AG04449 (cell line): Measurements from ENCODE around the gene OARD1.
"Not testable (repeated sequence)": the region's sequence is repeated elsewhere in the genome, so short reads cannot be mapped to it uniquely, and the experiment has no call there.

Experiments
- CTCF ChIA-PET: fragments of 350-600 bp; formaldehyde crosslinking; extraction: SDS; loops from one replicate; lab custom pipeline; 2021; ENCODE audit warnings: antibody characterized with exemption; lab: Yijun Ruan, JAX
- POLR2A ChIA-PET: fragments of 400-600, 350-600 bp; formaldehyde crosslinking; extraction: SDS; loops from one replicate; lab custom pipeline; 2020; ENCODE audit warnings: antibody characterized with exemption, inconsistent platforms; lab: Yijun Ruan, JAX
- DNase-seq: peaks from one replicate; pipeline ENCODE4 v3.0.0-alpha.2; 2010; ENCODE audit warnings: low read depth, low spot score
- H3K4me3 ChIP-seq: 2 replicates; pipeline ENCODE4 v1.5.1; 2011; ENCODE audit warnings: low read depth, mild to moderate bottlenecking, control low read depth, low read length
- CTCF ChIP-seq: IDR thresholded peaks from one replicate; pipeline ENCODE4 v1.5.1; 2011; ENCODE audit warnings: mild to moderate bottlenecking, moderate library complexity, low read length, control low read depth, inconsistent platforms; ENCODE audit not compliant: insufficient read depth; ENCODE audit errors: missing control alignments

OARD1 gene

GRCh38 chr6:41071923-41072835 is at the start of gene OARD1:
Gene OARD1, minus strand, starts transcription at chr6:41072356. Its CDS starts 722 bp downstream, at chr6:41071634.
- peak; percentile 97 for DNase-seq
- TF ChIP-seq CTCF: no peak
- peak within 1 kb of the TSS; percentile 93 for H3K4me3 ChIP-seq
- ChIA-PET CTCF (interaction anchor here (0.7 to 4.2 kb wide), 8 partner anchors 12 to 247 kb away, joined by 3 to 37 read pairs (median 4); no protein-coding TSS in a partner anchor), POLR2A (interaction anchor here (0.7 to 0.9 kb wide), 4 partner anchors 11 to 1143 kb away, joined by 3 read pairs; no protein-coding TSS in a partner anchor)

- TF ChIP-seq CTCF: no peak
- POLR2A ChIA-PET: no interaction called here
- no peak for DNase-seq
- CTCF ChIA-PET: no interaction called here
- H3K4me3 ChIP-seq: no peak overlapping the region
Observed at GRCh38 chr6:41120058-41120457, 47.9 kb upstream of the OARD1 start.

GRCh38 chr6:41119508-41119907 is 47.4 kb upstream of the OARD1 start:
- TF ChIP-seq CTCF: no peak
- CTCF ChIA-PET: no interaction called here
- no peak overlapping the region for H3K4me3 ChIP-seq
- POLR2A ChIA-PET: no interaction called here
- DNase-seq: no peak

- POLR2A ChIA-PET, DNase-seq, H3K4me3 ChIP-seq: not testable (repeated sequence)
- CTCF ChIA-PET: interaction anchor here (0.9 kb wide), 1 partner anchor 9 kb away, joined by 3 read pairs; no protein-coding TSS in a partner anchor
Observed at GRCh38 chr6:41115027-41115426, 42.9 kb upstream of the OARD1 start.

GRCh38 chr6:41111017-41111416 is 38.9 kb upstream of the OARD1 start:
- CTCF ChIA-PET: interaction anchor here (0.6 to 1.5 kb wide), 2 partner anchors 12 to 415 kb away, joined by 3 read pairs; no protein-coding TSS in a partner anchor

GRCh38 chr6:41103847-41104246 is 31.7 kb upstream of the OARD1 start:
- ChIA-PET CTCF (interaction anchor here (0.7 to 4.0 kb wide), 2 partner anchors 10 to 12 kb away, joined by 3 to 24 read pairs; no protein-coding TSS in a partner anchor), POLR2A (no interaction called here)
- no peak for DNase-seq
- no peak overlapping the region for H3K4me3 ChIP-seq
- TF ChIP-seq CTCF: no peak

More at GRCh38 chr6:41111017-41111416, 38.9 kb upstream of the OARD1 start:
- POLR2A ChIA-PET: no interaction called here
- DNase-seq: no peak
- TF ChIP-seq CTCF: no peak
- no peak overlapping the region for H3K4me3 ChIP-seq
